Stimulated activated CD4-positive, alpha-beta T cell treated with anti-CD3 and anti-CD28 coated beads, Interleukin-15, amount 100 ng/mL, for 24 hours (primary cell): ENCODE measurements around the gene ACAN.

ENCODE experiments used
- DNase-seq: peaks from one replicate; pipeline ENCODE4 v3.0.0-alpha.2; 2020

The ACAN gene

GRCh38 chr15:88803241-88803919 is at the start of gene ACAN:
ACAN (plus strand) TSS chr15:88803436; CDS start chr15:88836207, 32,771 bp downstream.
- no peak for DNase-seq

DNA sequence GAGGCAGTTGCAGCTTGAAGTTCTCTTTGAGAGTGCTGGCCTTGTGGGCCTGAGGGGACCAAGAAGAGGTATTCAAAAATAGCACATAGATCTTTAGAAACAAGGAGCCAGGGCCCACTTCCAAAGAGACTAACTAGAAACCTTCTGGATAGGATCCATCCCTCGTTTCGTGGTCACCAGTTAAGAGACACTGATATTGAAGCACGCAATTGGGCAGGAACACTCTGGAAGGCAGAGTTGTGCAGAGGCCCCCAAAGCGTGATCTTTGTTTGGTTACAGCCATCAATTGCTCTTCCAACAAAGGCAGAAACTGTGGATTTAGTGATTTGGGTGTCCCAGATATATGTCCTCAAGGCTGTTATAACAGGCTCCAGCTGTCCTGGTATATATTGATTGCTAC is 46.7 kb upstream of the ACAN start:
- DNase-seq, result no peak

DNA sequence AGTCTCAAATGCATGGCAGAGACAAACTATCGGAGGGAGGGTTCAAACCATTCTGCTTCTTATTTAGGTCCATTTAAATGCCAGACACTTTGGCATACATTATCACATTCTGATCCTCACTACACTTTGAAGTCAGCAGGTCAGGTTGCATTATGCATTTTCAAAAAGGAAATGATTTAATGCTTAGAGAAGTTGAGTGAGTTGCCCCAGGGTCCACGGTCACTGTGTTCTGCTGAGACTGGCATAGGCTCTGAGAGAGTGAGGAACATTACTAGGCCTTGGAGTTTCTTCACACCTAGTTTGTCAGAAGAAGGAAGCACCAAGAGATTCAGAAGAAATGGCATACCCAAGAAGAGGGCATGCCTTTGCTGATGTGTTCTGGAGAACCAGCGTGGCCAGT is 46.3 kb upstream of the ACAN start:
- no peak for DNase-seq

- no peak for DNase-seq
Measured at GRCh38 chr15:88759872-88760271, 43.4 kb upstream of the ACAN start.

- DNase-seq, result no peak
Measured at GRCh38 chr15:88764448-88764847, 38.8 kb upstream of the ACAN start.

GRCh38 chr15:88765212-88765611 is 38.0 kb upstream of the ACAN start:
- DNase-seq, result no peak

DNA sequence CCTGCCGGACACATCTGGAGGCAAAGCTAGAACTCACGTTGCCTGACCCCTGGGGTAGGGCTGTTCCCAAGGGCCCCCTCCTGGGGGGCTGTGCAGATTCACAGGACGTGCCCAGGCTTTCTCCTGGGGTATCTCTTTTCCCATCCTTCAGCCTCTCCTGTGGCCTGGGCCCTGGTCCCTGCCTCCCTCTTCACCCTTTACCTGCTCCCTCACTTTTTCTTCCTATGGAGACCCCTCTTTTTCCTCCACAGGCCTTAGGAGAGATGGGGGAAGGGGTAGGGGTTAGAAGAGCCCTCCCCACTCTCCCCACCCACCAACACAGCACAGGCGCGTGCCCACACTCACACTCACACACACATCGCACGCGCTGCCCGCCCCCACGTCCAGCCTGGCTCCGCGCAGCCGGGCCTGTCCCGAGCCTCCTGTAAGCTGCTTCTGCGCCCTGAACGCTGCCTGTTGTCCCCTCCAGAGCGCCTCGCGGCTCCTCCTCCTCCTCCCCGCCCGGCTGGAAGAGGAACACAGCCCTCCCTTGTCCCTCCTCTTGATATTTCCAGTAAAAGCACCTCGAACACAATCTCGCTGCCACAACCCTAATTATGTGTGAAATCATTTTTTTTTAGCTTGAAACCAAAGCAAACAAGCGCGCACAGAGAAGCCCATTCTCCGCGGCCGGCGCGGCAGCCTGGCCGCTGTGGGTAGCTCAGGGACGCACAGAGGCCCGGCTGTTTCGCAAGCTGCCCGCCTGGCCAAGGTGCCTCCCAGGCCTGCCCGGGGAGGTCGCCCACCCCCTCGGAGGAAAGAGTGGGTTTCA is 33.9 kb upstream of the ACAN start:
- DNase-seq, result no peak

- no peak for DNase-seq
Measured at GRCh38 chr15:88775776-88776175, 27.5 kb upstream of the ACAN start.

- no peak for DNase-seq
Measured at GRCh38 chr15:88776646-88777045, 26.6 kb upstream of the ACAN start.

DNA sequence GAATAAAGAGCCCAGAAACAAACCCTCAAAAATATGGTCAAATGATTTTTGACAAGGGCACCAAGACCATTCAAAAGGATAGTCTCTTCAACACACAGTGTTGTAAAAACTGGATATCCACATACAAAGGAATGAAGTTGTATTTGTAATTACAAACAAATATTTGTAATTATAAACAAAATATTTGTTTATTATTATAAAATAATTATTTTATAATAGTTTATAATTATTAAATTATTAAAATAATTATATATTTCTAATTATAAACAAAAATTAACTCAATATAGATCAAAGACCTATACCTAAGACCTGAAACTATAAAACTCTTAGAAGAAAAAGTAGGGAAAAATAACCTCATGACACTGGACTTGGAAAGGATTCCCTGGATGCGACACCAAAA is 23.3 kb upstream of the ACAN start:
- DNase-seq, result no peak

DNA sequence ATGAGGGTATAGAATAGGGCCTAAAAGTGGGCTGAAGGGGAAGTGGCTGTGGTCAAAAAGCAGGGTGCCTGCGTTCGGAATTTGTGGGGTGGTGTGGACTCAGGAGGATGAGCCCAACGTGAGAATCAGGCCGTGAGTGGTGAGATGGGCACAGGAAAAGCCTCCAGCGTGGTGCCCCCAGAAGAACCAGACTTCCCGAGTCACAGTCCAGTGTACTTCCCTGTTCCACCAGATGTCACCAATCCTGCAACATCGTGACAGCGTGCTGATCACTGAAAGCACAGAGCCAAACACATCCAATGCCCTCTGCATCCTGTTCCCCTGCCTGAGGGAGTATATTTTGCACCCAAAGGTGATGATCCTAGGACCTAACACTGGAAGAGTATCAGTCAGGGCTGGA is 20.8 kb upstream of the ACAN start:
- no peak for DNase-seq

DNA sequence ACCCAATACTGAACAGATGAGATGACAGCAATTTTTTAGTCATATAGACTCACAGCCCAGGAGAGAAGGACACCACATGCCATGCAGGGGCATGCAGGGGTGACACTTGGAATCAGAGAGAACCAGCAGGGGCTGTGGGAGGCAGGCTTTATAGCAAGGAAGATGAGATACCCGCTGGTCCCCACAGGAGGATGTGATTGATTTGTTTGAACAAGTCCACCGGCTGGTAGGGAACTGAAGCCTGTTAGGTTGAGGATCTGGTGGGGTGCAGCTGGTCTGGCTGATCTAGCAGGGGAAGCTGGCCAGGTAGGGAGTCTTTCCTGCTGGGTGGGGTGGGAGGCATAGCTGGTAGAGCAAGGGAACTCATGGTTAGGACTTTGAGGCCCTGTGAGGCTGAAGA is 18.0 kb upstream of the ACAN start:
- DNase-seq, result no peak

- DNase-seq, result no peak
Measured at GRCh38 chr15:88788036-88788435, 15.2 kb upstream of the ACAN start.

GRCh38 chr15:88788816-88789215 is 14.4 kb upstream of the ACAN start:
- no peak for DNase-seq

DNA sequence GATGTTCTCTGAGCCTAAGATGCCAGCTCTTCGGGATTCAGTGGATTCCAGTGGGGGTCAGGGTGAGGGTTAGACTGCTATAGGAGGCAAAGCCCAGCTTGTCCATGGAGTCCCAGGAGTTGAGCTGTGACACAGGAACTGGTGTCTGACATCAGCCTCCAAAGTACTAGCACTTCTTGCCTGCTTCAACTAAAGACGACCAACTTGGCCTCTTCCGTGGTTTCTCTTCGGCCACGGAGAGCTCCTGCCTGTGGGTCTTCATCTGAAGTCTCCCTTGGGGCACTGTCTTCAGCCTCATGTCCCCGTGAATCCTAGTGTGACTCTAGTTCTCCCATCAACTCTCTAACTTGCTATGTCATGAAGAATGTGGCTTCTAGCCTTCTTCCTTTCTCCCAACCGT is 12.8 kb upstream of the ACAN start:
- DNase-seq, result no peak

- no peak for DNase-seq
Measured at GRCh38 chr15:88791637-88792036, 11.6 kb upstream of the ACAN start.

- no peak for DNase-seq
Measured at GRCh38 chr15:88792342-88793282, 10.6 kb upstream of the ACAN start.

DNA sequence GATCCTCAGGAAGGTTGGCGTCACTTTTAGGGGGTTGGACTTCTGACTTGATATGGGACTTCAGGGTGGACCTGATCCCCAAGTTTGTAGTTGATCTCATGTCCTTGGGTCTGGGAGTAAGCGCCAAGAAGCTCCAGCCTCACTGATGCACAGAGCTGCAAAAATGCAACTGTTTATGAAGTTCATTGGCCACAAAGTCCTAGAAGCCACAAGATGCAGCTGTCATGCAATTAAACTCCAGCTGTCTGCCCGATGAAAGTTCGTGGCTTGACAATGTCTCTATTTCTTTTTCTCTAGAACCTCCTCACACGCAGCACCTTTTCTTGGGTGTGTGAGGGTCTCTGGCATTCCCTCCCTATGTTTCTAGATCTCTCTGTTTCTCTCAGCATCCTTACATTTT is 9.2 kb upstream of the ACAN start:
- no peak for DNase-seq

- no peak for DNase-seq
Measured at GRCh38 chr15:88797663-88798339, 5.4 kb upstream of the ACAN start.

DNA sequence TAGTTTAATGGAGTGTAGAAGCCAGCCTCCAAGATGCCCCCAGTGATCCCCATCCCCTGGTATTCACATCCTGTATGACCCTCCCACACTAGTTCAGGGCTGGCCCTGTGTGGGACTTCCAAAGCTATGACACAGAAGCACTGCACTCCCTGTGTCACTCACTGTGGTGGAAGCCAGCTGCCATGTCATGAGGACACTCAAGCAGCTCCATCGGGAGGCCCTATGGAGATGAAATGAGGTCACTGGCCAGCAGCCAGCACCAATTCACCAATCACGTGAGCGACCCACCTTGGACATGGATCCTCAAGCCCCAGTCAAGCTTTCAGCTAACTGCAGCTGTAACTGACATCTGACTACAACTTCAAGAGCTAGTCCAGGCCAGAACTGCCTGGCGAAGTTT is 3.9 kb upstream of the ACAN start:
- DNase-seq, result no peak

GRCh38 chr15:88800026-88800425 is 3.2 kb upstream of the ACAN start:
- no peak for DNase-seq

GRCh38 chr15:88800738-88801137 is 2.5 kb upstream of the ACAN start:
- DNase-seq, result no peak
